GM12878 (cell line): ENCODE measurements around the gene ADH1C.

Experiments
- POLR2AphosphoS5 ChIP-seq: IDR thresholded peaks from 2 replicates; pipeline ENCODE4 v1.6.1; 2011; ENCODE audit warnings: mild to moderate bottlenecking, low read length, inconsistent platforms
- TAF1 ChIP-seq: IDR thresholded peaks from 2 replicates; pipeline ENCODE4 v1.6.1; 2011; ENCODE audit warnings: mild to moderate bottlenecking, low read depth, low read length, borderline replicate concordance
- ZBED1 ChIP-seq: IDR thresholded peaks from 2 replicates; pipeline ENCODE4 v1.6.1; 2016; ENCODE audit warnings: borderline replicate concordance
- TF ChIP-seq, protein P1 (sequence below), 3 experiments: IDR thresholded peaks in 2 of 3; conservative IDR thresholded peaks in 1 of 3; 2 replicates each; pipeline ENCODE4 v1.5.1; 2011; ENCODE audit warnings: low read depth in 3 of 3, low read length in 3 of 3, mild to moderate bottlenecking in 3 of 3, control low read depth in 2 of 3, moderate library complexity in 2 of 3, inconsistent platforms in 1 of 3, mixed read lengths in 1 of 3; ENCODE audit not compliant: control insufficient read depth in 2 of 3, insufficient read depth in 1 of 3; ENCODE audit errors: extremely low read depth in 1 of 3
- TF ChIP-seq, protein P2 (sequence below): IDR thresholded peaks from 2 replicates; pipeline ENCODE4 v1.6.1; 2012; ENCODE audit warnings: mild to moderate bottlenecking, low read depth, low read length

DNA sequence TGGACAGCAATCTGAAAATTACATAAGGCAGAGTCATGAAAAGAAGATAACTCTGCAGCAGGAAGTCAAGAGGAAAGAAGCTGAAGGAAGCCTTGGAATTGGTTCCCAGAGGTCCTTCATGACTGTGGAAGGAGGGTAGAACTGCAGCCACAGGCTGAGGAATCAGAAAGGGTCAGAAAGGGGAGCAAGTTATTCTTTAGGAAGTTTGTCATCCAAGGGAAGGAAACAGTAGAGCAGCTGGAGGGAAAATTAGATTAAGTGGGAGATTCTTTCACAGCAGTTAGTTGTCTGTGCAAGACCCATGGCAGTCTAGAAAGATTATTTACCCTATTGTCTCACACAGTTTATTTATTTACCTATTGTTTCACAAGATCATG lies 9.3 kb upstream of the ADH1C start:
- TF ChIP-seq, protein P1, sequence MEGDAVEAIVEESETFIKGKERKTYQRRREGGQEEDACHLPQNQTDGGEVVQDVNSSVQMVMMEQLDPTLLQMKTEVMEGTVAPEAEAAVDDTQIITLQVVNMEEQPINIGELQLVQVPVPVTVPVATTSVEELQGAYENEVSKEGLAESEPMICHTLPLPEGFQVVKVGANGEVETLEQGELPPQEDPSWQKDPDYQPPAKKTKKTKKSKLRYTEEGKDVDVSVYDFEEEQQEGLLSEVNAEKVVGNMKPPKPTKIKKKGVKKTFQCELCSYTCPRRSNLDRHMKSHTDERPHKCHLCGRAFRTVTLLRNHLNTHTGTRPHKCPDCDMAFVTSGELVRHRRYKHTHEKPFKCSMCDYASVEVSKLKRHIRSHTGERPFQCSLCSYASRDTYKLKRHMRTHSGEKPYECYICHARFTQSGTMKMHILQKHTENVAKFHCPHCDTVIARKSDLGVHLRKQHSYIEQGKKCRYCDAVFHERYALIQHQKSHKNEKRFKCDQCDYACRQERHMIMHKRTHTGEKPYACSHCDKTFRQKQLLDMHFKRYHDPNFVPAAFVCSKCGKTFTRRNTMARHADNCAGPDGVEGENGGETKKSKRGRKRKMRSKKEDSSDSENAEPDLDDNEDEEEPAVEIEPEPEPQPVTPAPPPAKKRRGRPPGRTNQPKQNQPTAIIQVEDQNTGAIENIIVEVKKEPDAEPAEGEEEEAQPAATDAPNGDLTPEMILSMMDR (IDR thresholded peaks at IDR 0.05 in 2 of 3, conservative IDR thresholded peaks at IDR 0.05 in 1 of 3; ENCODE audit: control insufficient read depth in 2 of 3, extremely low read depth in 1 of 3, insufficient read depth in 1 of 3, low read depth in 3 of 3, low read length in 3 of 3) = no peak
- TF ChIP-seq TAF1 = no peak
- TF ChIP-seq, protein P2, sequence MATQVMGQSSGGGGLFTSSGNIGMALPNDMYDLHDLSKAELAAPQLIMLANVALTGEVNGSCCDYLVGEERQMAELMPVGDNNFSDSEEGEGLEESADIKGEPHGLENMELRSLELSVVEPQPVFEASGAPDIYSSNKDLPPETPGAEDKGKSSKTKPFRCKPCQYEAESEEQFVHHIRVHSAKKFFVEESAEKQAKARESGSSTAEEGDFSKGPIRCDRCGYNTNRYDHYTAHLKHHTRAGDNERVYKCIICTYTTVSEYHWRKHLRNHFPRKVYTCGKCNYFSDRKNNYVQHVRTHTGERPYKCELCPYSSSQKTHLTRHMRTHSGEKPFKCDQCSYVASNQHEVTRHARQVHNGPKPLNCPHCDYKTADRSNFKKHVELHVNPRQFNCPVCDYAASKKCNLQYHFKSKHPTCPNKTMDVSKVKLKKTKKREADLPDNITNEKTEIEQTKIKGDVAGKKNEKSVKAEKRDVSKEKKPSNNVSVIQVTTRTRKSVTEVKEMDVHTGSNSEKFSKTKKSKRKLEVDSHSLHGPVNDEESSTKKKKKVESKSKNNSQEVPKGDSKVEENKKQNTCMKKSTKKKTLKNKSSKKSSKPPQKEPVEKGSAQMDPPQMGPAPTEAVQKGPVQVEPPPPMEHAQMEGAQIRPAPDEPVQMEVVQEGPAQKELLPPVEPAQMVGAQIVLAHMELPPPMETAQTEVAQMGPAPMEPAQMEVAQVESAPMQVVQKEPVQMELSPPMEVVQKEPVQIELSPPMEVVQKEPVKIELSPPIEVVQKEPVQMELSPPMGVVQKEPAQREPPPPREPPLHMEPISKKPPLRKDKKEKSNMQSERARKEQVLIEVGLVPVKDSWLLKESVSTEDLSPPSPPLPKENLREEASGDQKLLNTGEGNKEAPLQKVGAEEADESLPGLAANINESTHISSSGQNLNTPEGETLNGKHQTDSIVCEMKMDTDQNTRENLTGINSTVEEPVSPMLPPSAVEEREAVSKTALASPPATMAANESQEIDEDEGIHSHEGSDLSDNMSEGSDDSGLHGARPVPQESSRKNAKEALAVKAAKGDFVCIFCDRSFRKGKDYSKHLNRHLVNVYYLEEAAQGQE = no peak
- no peak for TF ChIP-seq POLR2AphosphoS5
- no peak for TF ChIP-seq ZBED1
